Hypothalamus (tissue), 51 donors: ENCODE data around the gene PPP4R2.
A peak's percentile ranks its signal among the peaks of the same experiment; 100 is the strongest.

Source experiments
- DNase-seq, 51 donors: peaks; one replicate each; lab custom pipeline; 2025; lab: John Stamatoyannopoulos, UW

Gene PPP4R2

DNA sequence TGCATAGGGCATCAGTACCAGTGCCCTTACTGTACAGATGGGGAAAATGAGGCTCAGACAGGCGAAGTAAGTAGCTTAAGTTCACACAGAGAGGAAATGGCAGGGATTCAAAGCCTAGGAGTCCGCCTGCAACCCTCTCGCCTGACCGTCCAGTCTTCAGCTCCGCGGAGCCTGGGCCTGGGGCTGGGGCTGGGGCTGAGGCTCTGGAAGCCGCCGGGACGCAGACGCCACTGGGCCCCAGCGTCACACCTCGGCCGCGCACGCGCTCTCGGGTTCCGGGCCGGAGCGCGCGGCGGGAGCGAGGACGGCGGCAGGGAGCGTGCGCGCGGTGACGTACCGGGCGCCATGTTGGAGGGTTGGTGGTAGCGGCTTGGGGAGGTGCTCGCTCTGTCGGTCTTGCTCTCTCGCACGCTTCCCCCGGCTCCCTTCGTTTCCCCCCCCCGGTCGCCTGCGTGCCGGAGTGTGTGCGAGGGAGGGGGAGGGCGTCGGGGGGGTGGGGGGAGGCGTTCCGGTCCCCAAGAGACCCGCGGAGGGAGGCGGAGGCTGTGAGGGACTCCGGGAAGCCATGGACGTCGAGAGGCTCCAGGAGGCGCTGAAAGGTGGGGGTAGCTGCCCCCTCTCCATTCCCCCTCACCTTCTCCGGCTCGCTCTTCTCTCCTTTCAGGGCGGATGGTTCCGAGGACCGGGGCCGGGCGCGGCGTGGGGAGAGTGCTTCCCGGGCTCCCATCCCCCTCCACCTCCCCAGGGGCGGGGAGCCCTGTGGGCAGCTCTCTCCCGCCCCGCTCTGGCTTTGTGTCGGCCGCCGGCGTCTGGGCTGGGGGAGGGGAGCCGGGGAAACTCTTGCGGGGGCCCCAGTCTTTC is at the start of gene PPP4R2:
TSS of gene PPP4R2 (plus strand) at position 339 of the 861 bp plus-strand sequence. CDS start at position 566, 227 bp downstream.
- peak; percentile 47 to 98 (median 80) for DNase-seq

- no peak for DNase-seq
Measured at GRCh38 chr3:72947715-72948490, 48.7 kb upstream of the PPP4R2 start.

DNA sequence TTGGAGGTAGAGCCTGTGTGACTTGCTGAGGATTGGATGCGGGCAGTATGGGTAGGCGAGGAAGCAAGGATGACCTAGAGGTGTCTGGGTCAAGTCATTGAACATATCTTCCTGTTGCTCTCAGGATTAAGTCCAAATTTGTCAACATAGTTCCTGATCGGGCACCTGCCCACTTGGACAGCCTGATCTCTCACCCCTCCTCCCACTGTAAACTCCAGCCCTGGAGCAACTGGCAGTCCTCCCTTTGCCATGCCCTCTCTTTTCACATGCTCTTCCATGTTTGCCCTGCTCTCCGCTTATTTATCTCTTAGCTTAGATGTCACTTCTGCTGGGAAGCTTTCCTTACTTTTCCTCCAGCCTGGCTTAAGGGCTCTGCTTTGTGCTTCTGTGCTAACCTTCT is 47.6 kb upstream of the PPP4R2 start:
- DNase-seq = no peak

DNA sequence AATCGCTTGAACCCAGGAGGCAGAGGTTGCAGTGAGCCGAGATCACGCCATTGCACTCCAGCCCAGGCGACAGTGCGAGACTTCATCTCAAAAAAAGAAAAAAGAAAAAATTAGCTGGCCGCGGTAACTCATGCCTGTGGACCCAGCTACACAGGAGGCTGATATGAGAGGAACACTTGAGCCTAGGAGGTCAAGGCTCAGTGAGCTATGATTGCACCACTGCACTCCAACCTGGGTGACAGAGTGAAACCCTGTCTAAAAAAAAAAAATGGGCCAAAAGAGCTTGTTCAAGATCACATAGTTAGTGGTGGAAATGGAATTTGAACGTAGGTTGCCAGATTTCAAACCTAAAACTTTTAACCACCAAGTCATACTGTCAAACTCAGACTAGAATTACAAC is 46.2 kb upstream of the PPP4R2 start:
- no peak for DNase-seq

DNA sequence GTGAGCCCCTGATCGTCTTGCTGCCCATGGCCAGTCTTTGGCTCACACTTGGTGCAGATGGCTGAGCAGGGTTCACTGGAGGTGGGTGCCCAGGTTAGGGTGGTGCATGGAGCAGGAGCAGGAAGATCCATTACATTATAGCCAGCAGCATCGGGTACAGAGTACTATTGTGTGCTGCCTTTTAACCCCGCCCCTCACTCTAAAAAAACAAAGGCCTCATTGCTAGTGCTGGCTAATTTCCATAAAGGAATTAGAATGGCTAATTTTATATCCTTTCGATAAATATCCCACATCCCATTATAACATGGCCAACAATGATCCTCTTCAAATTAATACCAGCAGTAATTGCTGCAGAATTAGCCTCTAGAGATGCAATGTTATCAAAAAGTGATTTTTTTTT is 45.8 kb upstream of the PPP4R2 start:
- peak in 17 of 51 donors; percentile 5 to 67 (median 15) for DNase-seq

DNA sequence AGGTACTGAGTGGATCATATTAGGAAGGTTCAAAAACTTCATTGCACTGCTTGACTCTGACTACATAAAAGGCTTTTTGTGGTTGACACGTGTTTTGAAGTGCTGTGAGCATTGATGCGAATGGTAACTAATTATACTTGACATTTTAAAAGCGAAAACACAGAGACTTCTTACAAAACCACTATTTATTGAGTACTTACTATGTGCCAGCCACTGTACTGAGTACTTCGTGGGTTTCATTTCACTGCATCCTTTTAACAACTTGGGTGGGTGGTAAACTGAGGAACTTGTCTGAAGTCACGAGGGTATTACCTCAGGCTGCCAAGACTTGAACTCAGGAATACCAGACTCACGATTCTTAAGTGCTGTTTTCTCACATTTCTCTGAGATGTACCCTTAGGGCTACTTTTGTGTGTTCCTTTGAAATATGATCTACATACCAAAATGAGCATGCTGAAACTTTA is 45.3 kb upstream of the PPP4R2 start:
- DNase-seq = peak in 1 of 51 donors; percentile 52

DNA sequence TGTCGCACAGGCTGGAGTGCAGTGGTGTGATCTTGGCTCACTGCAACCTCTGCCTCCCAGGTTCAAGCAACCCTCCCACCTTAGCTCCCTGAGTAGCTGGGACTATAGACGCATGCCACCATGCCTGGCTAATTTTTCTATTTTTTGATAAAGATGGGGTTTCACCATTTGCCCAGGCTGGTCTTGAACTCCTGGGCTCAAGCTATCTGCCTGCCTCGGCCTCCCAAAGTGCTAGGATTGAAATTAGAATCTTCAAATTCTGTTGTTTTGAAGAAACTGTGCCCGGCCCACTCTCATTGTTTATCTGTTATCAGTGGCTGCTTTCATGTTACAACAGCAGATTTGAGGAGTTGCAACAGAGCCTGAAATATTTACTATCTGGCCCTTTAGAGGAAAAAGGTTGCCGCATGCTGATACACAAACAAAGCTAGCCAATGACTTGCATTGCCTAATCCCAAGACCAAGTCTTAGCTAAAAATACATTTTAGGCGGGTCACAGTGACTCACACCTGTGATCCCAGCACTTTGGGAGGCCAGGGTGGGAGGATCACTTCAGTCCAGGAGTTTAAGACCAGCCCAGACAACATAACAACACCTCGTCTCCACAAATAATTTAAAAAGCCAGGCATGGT is 43.2 kb upstream of the PPP4R2 start:
- DNase-seq = no peak

- DNase-seq = peak in 38 of 51 donors; percentile 8 to 86 (median 54)
Measured at GRCh38 chr3:72957297-72957696, 39.3 kb upstream of the PPP4R2 start.

DNA sequence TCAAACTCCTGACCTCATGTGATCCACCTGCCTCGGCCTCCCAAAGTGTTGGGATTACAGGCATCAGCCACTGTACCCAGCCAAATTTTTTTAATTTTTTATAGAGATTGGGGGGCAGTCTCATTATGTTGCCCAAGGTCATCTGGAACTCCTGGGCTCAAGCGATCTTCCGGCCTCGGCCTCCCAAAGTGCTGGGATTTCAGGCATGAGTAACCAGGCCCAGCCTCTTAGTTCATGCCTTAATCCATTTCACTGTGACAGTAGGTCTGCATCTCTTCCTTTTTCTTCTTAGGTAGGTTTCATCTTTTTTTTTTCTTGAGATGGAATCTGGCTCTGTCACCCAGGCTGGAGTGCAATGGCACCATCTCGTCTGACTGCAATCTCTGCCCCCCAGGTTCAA is 37.3 kb upstream of the PPP4R2 start:
- no peak for DNase-seq

GRCh38 chr3:72960812-72961518 is 35.6 kb upstream of the PPP4R2 start:
- DNase-seq = peak in 8 of 51 donors; percentile 8 to 33 (median 20)

- no peak for DNase-seq
Measured at GRCh38 chr3:72961752-72962151, 34.9 kb upstream of the PPP4R2 start.

DNA sequence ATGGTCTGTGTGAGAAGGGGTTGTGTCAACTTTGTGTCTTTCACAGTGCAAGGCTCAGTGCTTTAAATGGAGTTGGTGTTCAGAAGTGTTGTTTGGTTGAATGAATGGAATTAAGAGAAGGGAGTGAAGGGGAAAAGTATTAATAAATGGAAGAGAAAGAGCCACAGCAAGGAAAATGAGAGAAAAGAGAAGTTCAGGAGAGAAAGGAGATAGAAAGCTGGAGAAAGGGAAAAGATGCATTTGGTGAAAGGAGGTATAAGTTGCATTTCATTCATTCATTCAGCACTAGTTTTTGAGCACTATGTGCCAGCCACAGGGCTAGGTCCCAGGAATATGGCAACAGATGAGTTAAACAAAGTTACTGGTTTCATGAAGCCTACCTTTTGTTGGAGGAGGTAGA is 34.3 kb upstream of the PPP4R2 start:
- no peak for DNase-seq

GRCh38 chr3:72964633-72965032 is 32.0 kb upstream of the PPP4R2 start:
- DNase-seq = no peak

- DNase-seq = no peak
Measured at GRCh38 chr3:72968266-72968664, 28.3 kb upstream of the PPP4R2 start.

GRCh38 chr3:72969766-72970165 is 26.8 kb upstream of the PPP4R2 start:
- DNase-seq = no peak

DNA sequence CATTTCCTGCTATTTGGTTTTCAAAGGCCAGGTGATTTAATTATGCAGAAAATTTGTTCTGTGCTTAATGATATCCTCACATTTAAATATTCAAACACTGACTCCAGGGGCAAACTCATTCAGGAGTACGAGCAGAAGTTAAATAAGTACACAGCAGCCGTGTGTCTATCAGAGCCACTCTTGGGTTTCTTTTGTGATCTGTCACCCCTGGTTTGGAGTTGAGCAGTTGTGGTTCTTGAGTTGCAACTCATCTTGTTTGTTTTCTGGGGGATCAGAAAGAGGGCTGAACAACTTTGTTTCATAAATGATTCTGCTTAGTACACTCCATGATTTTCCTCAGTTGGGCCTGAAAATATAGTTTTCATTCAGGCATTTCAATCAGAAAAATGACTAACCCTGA is 25.7 kb upstream of the PPP4R2 start:
- no peak for DNase-seq

DNA sequence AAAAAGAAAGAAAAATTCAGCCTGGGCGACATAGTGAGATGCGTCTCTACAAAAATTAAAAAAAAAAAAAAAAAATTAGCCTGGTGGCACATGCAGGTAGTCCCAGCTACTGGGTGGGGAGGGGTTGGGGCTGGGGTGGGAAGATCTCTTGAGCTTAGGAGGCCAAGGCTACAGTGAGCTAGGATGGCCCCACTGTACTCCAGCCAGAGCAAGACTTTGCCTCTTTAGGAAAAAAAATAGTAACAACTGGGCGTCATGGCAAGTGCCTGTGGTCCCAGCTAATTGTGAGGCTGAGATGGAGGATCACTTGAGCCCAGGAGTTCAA is 23.9 kb upstream of the PPP4R2 start:
- DNase-seq = no peak

DNA sequence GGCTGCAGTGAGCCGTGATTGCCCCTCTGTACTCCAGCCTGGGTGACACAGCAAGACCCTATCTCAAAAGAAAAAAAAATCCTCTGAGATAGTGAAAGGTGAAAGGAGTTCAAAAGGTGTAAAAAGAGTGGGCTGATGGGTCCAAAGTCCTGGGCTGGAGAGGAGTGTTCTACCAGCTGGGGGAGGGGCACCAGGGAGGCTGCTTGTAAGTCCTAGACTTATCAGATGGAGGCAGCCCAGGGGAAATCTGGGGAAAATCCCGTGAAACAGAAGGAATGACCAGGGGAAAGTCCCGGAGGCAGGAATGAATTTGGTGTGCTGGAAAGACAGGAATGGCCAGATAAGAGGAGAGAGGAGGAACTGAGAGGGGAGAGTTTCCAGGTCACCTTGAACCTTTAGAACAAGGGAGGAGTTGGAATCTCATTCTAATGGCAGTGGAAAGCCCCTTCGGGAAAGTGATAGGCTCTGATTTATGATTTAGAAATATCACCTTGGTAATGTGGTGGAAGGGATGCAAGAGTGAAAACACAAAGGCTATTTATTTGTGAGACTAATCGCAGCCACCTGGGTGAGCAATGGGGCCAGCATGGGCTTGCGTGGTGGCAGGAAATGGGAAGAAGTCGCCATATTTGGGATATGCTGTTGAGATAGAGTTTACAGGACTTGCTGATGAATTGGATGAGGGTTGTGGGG is 23.4 kb upstream of the PPP4R2 start:
- no peak for DNase-seq

DNA sequence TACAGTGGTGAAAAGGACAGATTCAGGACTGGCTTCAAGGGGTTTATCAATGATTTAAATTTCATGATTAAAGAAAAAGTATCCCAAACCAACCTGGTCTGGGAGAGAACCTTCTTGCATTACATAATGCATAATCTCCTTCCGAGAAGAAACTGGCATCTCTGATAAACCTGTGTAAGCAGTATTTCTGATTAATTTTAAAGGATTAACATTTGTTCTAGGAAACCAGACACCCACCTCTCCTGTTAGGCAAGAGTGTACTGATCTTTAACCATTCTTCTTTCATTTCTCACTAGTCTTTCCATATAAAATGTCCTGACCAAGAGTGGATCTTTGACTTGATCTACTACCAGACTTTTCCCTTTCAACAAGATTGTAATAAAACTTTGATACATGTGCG is 22.8 kb upstream of the PPP4R2 start:
- DNase-seq = no peak

GRCh38 chr3:72974956-72975355 is 21.7 kb upstream of the PPP4R2 start:
- no peak for DNase-seq
